Mesendoderm (in vitro differentiated cells): ENCODE data around the gene SLC6A2. TPM values are rescaled to one million over a fixed set of nuclear protein-coding genes. Genes with fewer than 3 reads are reported as not detected.
A peak's percentile ranks its signal among the peaks of the same experiment; 100 is the strongest.
"Not testable (repeated sequence)": the region's sequence is repeated elsewhere in the genome, so short reads cannot be mapped to it uniquely, and the experiment has no call there.

Experiments used
- DNase-seq: peaks from one replicate; pipeline ENCODE4 v3.0.0; 2013
- H2AK5ac ChIP-seq: 2 replicates; pipeline ENCODE4 v1.6.1; 2013; ENCODE audit warnings: low read length, inconsistent platforms
- H2BK120ac ChIP-seq: 2 replicates; pipeline ENCODE4 v1.6.1; 2013; ENCODE audit warnings: low read depth, mild to moderate bottlenecking, low read length, moderate library complexity, mixed read lengths
- H2BK15ac ChIP-seq: replicated peaks from 2 replicates; pipeline ENCODE4 v1.6.1; 2013; ENCODE audit warnings: low read depth, mild to moderate bottlenecking, moderate library complexity
- H2BK5ac ChIP-seq: 2 replicates; pipeline ENCODE4 v1.6.1; 2013; ENCODE audit warnings: low read length, inconsistent platforms
- H3K18ac ChIP-seq: 2 replicates; pipeline ENCODE4 v1.6.1; 2013; ENCODE audit warnings: mild to moderate bottlenecking, low read length, mixed read lengths
- H3K23ac ChIP-seq: one replicate; pipeline ENCODE4 v1.6.1; 2013; ENCODE audit warnings: low read length
- H3K27ac ChIP-seq: 2 replicates; pipeline ENCODE4 v1.5.1; 2013; ENCODE audit warnings: low read depth, mild to moderate bottlenecking, inconsistent platforms, low read length, moderate library complexity
- H3K27me3 ChIP-seq: 2 replicates; pipeline ENCODE4 v1.6.1; 2013; ENCODE audit warnings: low read length, control low read depth, mild to moderate bottlenecking, inconsistent platforms; ENCODE audit not compliant: insufficient read depth, poor library complexity
- H3K36me3 ChIP-seq: 2 replicates; pipeline ENCODE4 v1.6.1; 2013; ENCODE audit warnings: low read length, inconsistent platforms; ENCODE audit not compliant: control insufficient read depth, insufficient read depth
- H3K4ac ChIP-seq: one replicate; pipeline ENCODE4 v1.6.1; 2013; ENCODE audit warnings: low read depth, mild to moderate bottlenecking, low read length, moderate library complexity
- H3K4me1 ChIP-seq: 2 replicates; pipeline ENCODE4 v1.6.1; 2013; ENCODE audit warnings: low read depth, low read length, inconsistent platforms; ENCODE audit not compliant: control insufficient read depth
- H3K4me2 ChIP-seq: 2 replicates; pipeline ENCODE4 v1.6.1; 2013; ENCODE audit warnings: low read length
- H3K4me3 ChIP-seq: 2 replicates; pipeline ENCODE4 v1.5.1; 2013; ENCODE audit warnings: mild to moderate bottlenecking, low read length
- H3K56ac ChIP-seq: one replicate; pipeline ENCODE4 v1.6.1; 2013; ENCODE audit warnings: low read length
- H3K79me1 ChIP-seq: 2 replicates; pipeline ENCODE4 v1.6.1; 2013; ENCODE audit warnings: low read length, inconsistent platforms
- H3K79me2 ChIP-seq: 2 replicates; pipeline ENCODE4 v1.6.1; 2013; ENCODE audit warnings: mild to moderate bottlenecking, low read length; ENCODE audit not compliant: control insufficient read depth, insufficient read depth
- H3K9ac ChIP-seq: 2 replicates; pipeline ENCODE4 v1.6.1; 2013; ENCODE audit warnings: low read length, inconsistent platforms
- H4K5ac ChIP-seq: one replicate; pipeline ENCODE4 v1.6.1; 2013; ENCODE audit warnings: low read length
- H4K8ac ChIP-seq: one replicate; pipeline ENCODE4 v1.6.1; 2013; ENCODE audit warnings: low read depth, mild to moderate bottlenecking, control low read depth, low read length, moderate library complexity
- WGBS: extraction: QIAGEN DNeasy Blood & Tissue Kit; methylation state at CpG from one replicate; pipeline ENCODE4 v1.1.7; 2013; ENCODE audit warnings: low lambda C conversion rate, missing lambda C conversion rate; ENCODE audit not compliant: insufficient coverage; ENCODE audit errors: extremely low coverage; 5-methylcytosine and 5-hydroxymethylcytosine counted together
- polyA plus RNA-seq, 2 experiments: library from polyadenylated mRNA; stranded (reverse); fragments of 200-250 nt; gene quantifications; one replicate each; pipeline ENCODE4 v1.2.3, GENCODE V29; 2013

Gene SLC6A2
- 0.35 TPM for polyA plus RNA-seq (2013, experiment 1 of 2)
- polyA plus RNA-seq (2013, experiment 2 of 2) = 0.35 TPM

DNA sequence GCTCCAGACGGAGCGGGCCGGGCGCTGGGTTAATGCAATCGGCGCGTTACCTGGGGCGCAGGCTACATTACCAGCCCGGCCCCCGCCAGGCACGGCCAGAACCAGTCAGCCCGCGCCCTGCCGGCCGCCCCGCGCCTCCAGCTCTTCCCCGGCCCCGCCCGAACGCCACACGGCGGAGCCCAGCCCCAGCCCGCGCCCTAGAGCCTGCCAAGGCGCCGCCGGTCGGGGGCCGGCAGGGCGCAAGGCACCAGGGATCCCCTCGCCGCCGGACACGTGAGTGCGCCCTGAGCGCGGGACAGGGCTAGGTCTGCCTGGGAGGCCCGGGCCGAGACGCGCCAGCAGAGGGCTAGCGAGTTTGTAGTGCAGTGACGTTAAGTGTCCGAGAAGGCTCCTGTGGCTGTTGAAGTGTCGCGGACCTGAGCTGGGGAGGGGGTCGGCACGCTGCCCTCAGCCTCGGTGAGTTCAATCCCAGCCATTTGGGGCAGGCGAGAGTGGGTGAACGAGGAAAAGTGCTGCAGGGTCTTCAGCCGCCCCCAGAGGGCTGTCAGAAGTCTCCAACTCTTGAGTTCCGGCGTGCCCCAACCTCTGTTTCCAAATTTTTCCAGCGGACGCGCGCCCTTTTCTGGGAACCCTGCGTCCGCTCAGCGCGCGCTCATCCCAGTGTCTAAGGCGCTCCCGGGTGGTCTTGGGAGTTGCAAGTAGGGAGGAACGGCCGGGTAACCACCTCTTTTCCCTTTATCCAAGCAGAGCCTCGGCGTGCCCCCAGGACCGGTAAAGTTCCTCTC lies at the start of gene SLC6A2:
TSS of gene SLC6A2 (plus strand) at position 92 of the 785 bp plus-strand sequence. CDS start 707 bp downstream, outside the sequence.
- H2BK120ac ChIP-seq = no peak within 1 kb of the TSS
- no peak within 1 kb of the TSS for H3K27ac ChIP-seq
- H4K5ac ChIP-seq = no peak within 1 kb of the TSS
- H4K8ac ChIP-seq = no peak within 1 kb of the TSS
- H3K18ac ChIP-seq = no peak within 1 kb of the TSS
- no peak within 1 kb of the TSS for H3K4ac ChIP-seq
- H3K4me2 ChIP-seq = peak within 1 kb of the TSS; percentile 86
- no peak within 1 kb of the TSS for H2AK5ac ChIP-seq
- H3K4me1 ChIP-seq = no peaks in the 10 kb centered on the region
- no peak within 1 kb of the TSS for H2BK15ac ChIP-seq
- H3K4me3 ChIP-seq = peak within 1 kb of the TSS; percentile 7
- H3K9ac ChIP-seq = peak within 1 kb of the TSS; percentile 54
- no CpG with 5 or more reads among the region's 71 CpGs for WGBS
- H3K27me3 ChIP-seq = peaks cover 22% of the 10 kb centered on the region
- H3K56ac ChIP-seq = peak within 1 kb of the TSS; percentile 64
- no peak within 1 kb of the TSS for H2BK5ac ChIP-seq
- DNase-seq = peak; percentile 78
- H3K79me2 ChIP-seq = no peaks in the 10 kb centered on the region
- H3K36me3 ChIP-seq = no peaks in the 10 kb centered on the region
- H3K23ac ChIP-seq = peak within 1 kb of the TSS; percentile 70
- H3K79me1 ChIP-seq = no peaks in the 10 kb centered on the region

DNA sequence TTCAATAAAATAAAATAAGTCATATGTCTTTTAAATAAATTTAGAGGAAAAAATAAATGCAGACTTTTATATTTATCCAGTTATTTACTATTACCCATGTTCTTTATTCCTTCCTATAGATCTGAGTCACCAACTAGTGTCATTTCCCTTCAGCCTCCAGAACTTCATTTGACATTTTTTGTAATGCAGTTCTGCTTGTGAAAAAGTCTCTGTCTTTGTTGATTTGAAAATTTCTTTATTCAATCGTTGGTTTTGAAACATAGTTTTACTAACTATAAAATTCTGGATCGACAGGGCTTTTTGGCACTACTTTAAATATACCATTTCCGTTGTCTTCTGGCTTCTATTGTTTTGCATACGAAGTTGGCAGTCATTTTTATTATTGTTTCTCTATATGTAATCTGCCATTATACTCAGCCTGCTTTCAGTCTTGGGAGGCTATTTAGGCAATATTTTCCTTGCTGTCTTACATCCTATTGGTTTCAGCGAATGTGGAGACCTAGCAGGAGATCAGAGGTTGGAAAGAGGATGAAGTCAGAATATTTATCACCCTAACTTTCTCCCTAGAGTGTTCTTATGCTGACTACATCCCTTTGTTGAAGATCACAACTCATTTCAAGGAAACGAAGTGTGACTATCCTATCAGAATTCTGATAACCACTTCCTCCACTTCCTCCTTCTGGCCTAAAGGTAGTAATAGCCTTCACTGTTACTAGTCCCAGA lies 42.0 kb upstream of the SLC6A2 start:
- no peaks in the 10 kb centered on the region for H3K27me3 ChIP-seq
- H3K27ac ChIP-seq = no peak overlapping the region
- no peak overlapping the region for H2BK120ac ChIP-seq
- peak; percentile 71 for DNase-seq
- H3K79me1 ChIP-seq = no peaks in the 10 kb centered on the region
- no peaks in the 10 kb centered on the region for H3K4me1 ChIP-seq
- H3K4me2 ChIP-seq = no peak overlapping the region
- H3K56ac ChIP-seq = no peak overlapping the region
- H3K4ac ChIP-seq = no peak overlapping the region
- no peak overlapping the region for H3K18ac ChIP-seq
- no CpG with 5 or more reads among the region's 6 CpGs for WGBS
- no peak overlapping the region for H4K5ac ChIP-seq
- H2AK5ac ChIP-seq = no peak overlapping the region
- H3K4me3 ChIP-seq = no peak overlapping the region
- no peaks in the 10 kb centered on the region for H3K79me2 ChIP-seq
- H4K8ac ChIP-seq = no peak overlapping the region
- no peak overlapping the region for H2BK15ac ChIP-seq
- H3K36me3 ChIP-seq = no peaks in the 10 kb centered on the region
- no peak overlapping the region for H3K23ac ChIP-seq
- no peak overlapping the region for H3K9ac ChIP-seq
- no peak overlapping the region for H2BK5ac ChIP-seq

DNA sequence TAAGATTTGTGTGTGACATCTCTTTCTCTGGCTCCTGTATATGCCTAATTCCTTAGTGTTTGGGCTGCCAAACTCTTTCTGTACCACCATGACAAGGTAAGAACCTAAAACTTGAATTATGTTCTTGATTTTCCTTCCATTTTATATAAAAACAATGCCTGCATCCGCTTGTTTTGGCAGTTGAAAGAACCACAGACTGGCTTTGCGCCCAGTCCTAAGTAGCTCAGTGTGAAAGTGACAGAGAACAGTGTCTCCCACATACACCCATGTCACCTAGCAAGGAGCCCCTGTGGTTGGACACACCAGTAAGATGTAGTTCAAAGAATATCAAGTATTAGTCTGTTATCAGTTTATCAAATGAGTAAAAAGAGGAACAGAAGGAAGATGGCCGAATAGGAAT lies 40.7 kb upstream of the SLC6A2 start:
- no peak overlapping the region for H3K56ac ChIP-seq
- H3K36me3 ChIP-seq = no peaks in the 10 kb centered on the region
- H2BK15ac ChIP-seq = no peak overlapping the region
- H3K79me2 ChIP-seq = no peaks in the 10 kb centered on the region
- no peak overlapping the region for H2BK120ac ChIP-seq
- H3K27me3 ChIP-seq = no peaks in the 10 kb centered on the region
- no peaks in the 10 kb centered on the region for H3K4me1 ChIP-seq
- H3K18ac ChIP-seq = no peak overlapping the region
- H3K27ac ChIP-seq = no peak overlapping the region
- no peak overlapping the region for H2BK5ac ChIP-seq
- H3K79me1 ChIP-seq = no peaks in the 10 kb centered on the region
- no peak overlapping the region for H3K4me2 ChIP-seq
- H3K4ac ChIP-seq = no peak overlapping the region
- no peak overlapping the region for H3K4me3 ChIP-seq
- DNase-seq = no peak
- no peak overlapping the region for H4K5ac ChIP-seq
- H3K9ac ChIP-seq = no peak overlapping the region
- H2AK5ac ChIP-seq = no peak overlapping the region
- no CpG with 5 or more reads among the region's 3 CpGs for WGBS
- no peak overlapping the region for H4K8ac ChIP-seq
- no peak overlapping the region for H3K23ac ChIP-seq

DNA sequence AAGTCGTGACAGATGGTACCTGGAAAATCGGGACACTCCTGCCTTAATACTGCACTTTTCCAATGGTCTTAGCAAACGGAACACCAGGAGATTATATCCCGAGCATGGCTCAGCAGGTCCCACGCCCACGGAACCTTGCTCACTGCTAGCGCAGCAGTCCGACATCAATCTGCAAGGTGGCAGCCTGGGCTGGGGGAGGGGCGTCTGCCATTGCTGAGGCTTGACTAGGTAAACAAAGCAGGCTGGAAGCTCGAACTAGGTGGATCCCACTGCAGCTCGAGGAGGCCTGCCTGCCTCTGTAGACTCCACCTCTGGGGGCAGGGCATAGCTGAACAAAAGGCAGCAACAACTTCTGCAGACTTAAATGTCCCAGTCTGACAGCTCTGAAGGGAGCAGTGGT lies 40.1 kb upstream of the SLC6A2 start:
- H3K4me1 ChIP-seq = not testable (repeated sequence)
- WGBS = no CpG with 5 or more reads among the region's 11 CpGs

DNA sequence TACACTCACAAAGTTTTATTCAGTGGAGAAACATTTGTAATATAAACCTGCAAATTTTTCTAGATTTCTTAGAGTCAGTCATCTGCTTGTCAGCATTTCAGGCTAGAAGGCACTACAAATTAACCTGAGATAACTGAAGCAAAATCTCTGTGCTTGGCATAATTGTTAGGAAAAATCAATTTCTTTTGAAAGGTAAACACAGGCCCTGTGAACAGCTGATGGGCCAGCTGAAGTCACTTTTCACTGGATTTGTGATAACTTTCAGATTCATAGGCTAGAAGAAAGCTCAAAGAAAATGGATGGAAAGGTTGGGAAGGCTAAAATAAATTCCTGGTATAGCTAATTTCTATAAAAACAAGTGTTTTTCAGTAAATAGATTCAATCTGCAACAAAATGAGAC lies 34.0 kb upstream of the SLC6A2 start:
- no peaks in the 10 kb centered on the region for H3K27me3 ChIP-seq
- no peak overlapping the region for H3K18ac ChIP-seq
- no peaks in the 10 kb centered on the region for H3K36me3 ChIP-seq
- no peaks in the 10 kb centered on the region for H3K79me1 ChIP-seq
- no peak overlapping the region for H2AK5ac ChIP-seq
- no peak overlapping the region for H3K23ac ChIP-seq
- no peak overlapping the region for H3K56ac ChIP-seq
- H3K27ac ChIP-seq = no peak overlapping the region
- no peaks in the 10 kb centered on the region for H3K79me2 ChIP-seq
- no peak overlapping the region for H2BK15ac ChIP-seq
- no peaks in the 10 kb centered on the region for H3K4me1 ChIP-seq
- H3K4me3 ChIP-seq = no peak overlapping the region
- H2BK120ac ChIP-seq = no peak overlapping the region
- no peak for DNase-seq
- H3K4me2 ChIP-seq = no peak overlapping the region
- H3K9ac ChIP-seq = no peak overlapping the region
- no peak overlapping the region for H4K5ac ChIP-seq
- no peak overlapping the region for H3K4ac ChIP-seq
- no peak overlapping the region for H4K8ac ChIP-seq
- no peak overlapping the region for H2BK5ac ChIP-seq

More for the DNA sequence above, 40.1 kb upstream of the SLC6A2 start:
- not testable (repeated sequence) for H2BK5ac ChIP-seq, H3K27ac ChIP-seq, H3K18ac ChIP-seq, H3K4me2 ChIP-seq, H2BK15ac ChIP-seq, H3K56ac ChIP-seq, H3K9ac ChIP-seq, H4K8ac ChIP-seq, H3K4me3 ChIP-seq, H3K79me1 ChIP-seq, DNase-seq, H3K4ac ChIP-seq, H3K79me2 ChIP-seq, H2BK120ac ChIP-seq, H2AK5ac ChIP-seq, H3K36me3 ChIP-seq, H3K27me3 ChIP-seq, H4K5ac ChIP-seq, H3K23ac ChIP-seq
